Astrocyte (in vitro differentiated cells and primary cell): Measurements from ENCODE around the gene TAF1L.

ENCODE experiments used
- EZH2 ChIP-seq: IDR thresholded peaks from 2 replicates; pipeline ENCODE4 v1.6.1; 2012; ENCODE audit warnings: mild to moderate bottlenecking, low read length, inconsistent platforms; ENCODE audit not compliant: insufficient read depth
- TF ChIP-seq, protein P1 (sequence below): IDR thresholded peaks from 2 replicates; pipeline ENCODE4 v1.5.1; 2011; ENCODE audit warnings: low read depth, mild to moderate bottlenecking, inconsistent platforms, low read length, moderate library complexity; ENCODE audit not compliant: insufficient read depth

DNA sequence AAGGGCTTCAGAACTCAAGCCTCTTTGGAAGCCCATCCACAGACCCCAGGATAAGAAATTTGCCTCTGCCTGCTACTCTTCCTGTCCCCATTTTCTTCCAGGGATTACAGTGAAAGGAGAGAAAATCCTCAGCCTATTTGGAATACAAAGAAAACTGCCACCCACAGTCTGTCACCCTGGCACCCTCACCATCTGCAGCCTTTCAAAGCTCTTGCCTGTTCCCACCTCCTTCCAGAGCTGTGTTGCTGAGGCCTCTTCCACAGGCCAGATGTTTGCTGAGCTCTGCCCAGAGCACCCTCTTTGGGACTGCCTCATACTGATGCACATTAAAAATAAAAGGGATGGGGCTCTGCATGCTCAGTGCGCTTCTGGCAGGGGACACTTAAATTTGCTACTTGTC is 35.9 kb upstream of the TAF1L start:
- TF ChIP-seq, protein P1, sequence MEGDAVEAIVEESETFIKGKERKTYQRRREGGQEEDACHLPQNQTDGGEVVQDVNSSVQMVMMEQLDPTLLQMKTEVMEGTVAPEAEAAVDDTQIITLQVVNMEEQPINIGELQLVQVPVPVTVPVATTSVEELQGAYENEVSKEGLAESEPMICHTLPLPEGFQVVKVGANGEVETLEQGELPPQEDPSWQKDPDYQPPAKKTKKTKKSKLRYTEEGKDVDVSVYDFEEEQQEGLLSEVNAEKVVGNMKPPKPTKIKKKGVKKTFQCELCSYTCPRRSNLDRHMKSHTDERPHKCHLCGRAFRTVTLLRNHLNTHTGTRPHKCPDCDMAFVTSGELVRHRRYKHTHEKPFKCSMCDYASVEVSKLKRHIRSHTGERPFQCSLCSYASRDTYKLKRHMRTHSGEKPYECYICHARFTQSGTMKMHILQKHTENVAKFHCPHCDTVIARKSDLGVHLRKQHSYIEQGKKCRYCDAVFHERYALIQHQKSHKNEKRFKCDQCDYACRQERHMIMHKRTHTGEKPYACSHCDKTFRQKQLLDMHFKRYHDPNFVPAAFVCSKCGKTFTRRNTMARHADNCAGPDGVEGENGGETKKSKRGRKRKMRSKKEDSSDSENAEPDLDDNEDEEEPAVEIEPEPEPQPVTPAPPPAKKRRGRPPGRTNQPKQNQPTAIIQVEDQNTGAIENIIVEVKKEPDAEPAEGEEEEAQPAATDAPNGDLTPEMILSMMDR, result no peak
- TF ChIP-seq EZH2, result no peak
